IPS-18c (cell line): Measurements from ENCODE around the gene GRIA3.

Experiments
- H3K4me3 ChIP-seq: 2 replicates; pipeline ENCODE4 v1.7.0; 2013; ENCODE audit warnings: low read depth, mild to moderate bottlenecking, low read length, moderate library complexity; ENCODE audit not compliant: insufficient read depth
- H3K9me3 ChIP-seq: one replicate; pipeline ENCODE4 v1.6.1; 2013; ENCODE audit warnings: mild to moderate bottlenecking, low read length, moderate library complexity; ENCODE audit not compliant: control insufficient read depth, insufficient read depth

The GRIA3 gene

GRCh38 chrX:123185721-123186120 is 1.6 kb downstream of the GRIA3 start:
- Histone ChIP-seq H3K9me3 (no peaks in the 10 kb centered on the region), H3K4me3 (peak overlapping the region; percentile 57)

GRCh38 chrX:123186801-123187200 is 2.7 kb downstream of the GRIA3 start:
- H3K9me3 ChIP-seq = no peaks in the 10 kb centered on the region
- H3K4me3 ChIP-seq = no peak overlapping the region

DNA sequence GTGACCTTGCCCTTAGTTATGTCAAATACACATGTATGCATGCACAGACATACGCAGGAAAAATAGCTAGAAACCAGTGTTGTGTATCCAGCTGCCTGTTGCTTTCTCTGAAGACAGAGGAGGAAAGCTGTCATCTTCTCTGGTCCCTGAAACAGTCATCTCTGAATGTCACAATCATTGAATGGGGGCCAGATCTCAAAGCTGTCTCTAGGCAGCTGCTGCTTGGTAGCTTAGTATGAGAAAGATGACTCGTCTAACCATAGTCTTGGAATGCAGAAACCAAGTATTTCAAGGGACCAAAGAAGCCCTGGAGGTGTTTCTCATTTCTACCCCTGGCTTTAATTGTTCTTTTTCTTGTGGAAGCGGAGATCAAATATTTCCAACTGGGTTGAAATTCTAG is 4.0 kb downstream of the GRIA3 start:
- H3K4me3 ChIP-seq = no peak overlapping the region
- H3K9me3 ChIP-seq = no peaks in the 10 kb centered on the region

GRCh38 chrX:123189338-123189737 is 5.3 kb downstream of the GRIA3 start:
- no peaks in the 10 kb centered on the region for H3K9me3 ChIP-seq

DNA sequence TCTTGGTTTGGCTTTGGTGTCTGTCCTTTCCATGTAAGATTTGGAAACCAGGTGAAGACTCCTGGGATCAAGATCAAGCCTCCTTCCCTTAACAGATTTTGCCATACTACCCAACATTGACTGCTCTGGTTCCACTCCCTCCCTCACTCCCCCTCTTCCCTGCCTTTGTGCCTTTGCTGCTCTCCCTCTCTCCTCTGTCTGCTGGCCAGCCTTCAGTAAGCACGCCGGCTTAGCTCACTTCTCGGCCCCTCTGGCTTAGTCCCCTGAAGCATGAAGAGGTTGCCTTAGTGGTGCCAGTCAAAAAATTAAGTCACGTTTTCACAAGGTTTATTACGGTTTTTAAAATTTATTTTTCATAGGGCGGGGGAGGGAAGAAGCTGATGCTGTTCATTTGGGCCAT is 6.0 kb downstream of the GRIA3 start:
- H3K4me3 ChIP-seq = no peak overlapping the region
- no peaks in the 10 kb centered on the region for H3K9me3 ChIP-seq

More at GRCh38 chrX:123189338-123189737, 5.3 kb downstream of the GRIA3 start:
- H3K4me3 ChIP-seq = no peak overlapping the region

DNA sequence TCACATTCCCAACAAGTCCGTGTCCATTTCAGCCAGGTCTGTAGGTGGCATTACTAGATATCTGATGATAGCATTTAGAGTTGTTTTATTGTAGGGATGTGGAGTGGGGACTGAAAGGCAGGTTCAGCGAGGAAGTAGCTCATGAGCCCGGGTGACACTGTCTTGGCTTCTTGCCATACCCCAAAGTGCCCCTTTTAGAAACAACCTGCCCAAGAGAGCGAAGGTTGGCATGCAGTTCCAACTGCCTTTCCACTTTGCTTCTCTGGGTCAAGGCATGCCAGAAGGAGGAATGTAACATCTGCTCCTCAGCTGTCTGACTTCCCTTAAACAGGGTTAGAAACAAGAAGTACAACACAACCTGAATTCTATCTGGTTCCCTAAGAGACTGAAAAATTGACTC is 9.0 kb downstream of the GRIA3 start:
- H3K4me3 ChIP-seq = no peak overlapping the region
- H3K9me3 ChIP-seq = no peaks in the 10 kb centered on the region

DNA sequence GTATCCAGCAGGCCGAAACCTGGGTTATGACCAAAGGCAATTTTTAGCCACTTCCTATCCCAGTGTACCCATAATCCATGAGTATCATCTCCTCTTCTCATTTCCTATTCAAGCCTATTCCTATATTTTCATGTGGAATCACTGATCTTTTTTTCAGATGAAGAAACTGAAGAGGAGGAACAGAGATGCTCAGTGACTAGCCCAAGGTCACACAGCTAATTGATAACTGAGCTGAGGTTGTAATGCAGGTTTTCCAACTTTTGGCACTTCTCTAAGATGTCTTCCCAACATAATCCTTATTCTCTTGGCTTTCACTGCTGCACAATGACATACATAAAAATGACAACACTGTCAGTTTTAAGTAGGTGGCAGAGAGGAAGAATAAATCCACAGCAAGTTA is 15.3 kb downstream of the GRIA3 start:
- no peak overlapping the region for H3K4me3 ChIP-seq
- H3K9me3 ChIP-seq = no peaks in the 10 kb centered on the region

DNA sequence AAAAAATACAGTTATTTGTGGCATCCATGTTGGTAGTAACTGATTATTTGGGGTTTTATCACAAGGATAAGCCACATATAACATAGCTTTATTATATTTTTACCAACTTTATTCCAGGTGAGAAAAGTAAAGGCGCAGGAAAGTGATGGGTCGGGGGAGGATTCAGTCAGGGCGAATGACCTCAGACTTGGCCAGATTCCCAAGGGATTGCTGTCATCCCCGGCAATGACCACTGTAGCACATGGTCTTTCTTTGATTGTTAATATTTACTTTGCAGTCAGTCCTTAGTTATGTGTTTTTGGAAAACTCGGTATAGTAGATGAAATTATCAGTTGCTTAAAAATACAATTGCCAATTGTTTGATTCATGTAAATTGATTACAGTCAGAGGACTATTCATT is 17.6 kb downstream of the GRIA3 start:
- Histone ChIP-seq H3K9me3 (no peaks in the 10 kb centered on the region), H3K4me3 (no peak overlapping the region)

- Histone ChIP-seq H3K9me3 (no peaks in the 10 kb centered on the region), H3K4me3 (no peak overlapping the region)
These were observed 18.4 kb downstream of the GRIA3 start for GRCh38 chrX:123202523-123202922.

GRCh38 chrX:123203772-123204171 is 19.7 kb downstream of the GRIA3 start:
- H3K9me3 ChIP-seq = no peaks in the 10 kb centered on the region
- H3K4me3 ChIP-seq = no peak overlapping the region

- H3K4me3 ChIP-seq = no peak overlapping the region
- H3K9me3 ChIP-seq = no peaks in the 10 kb centered on the region
These were observed 22.1 kb downstream of the GRIA3 start for GRCh38 chrX:123206176-123206575.

- no peak overlapping the region for H3K4me3 ChIP-seq
- peaks cover 2% of the 10 kb centered on the region for H3K9me3 ChIP-seq
These were observed 26.2 kb downstream of the GRIA3 start for GRCh38 chrX:123210252-123210651.

- Histone ChIP-seq H3K9me3 (peaks cover 2% of the 10 kb centered on the region), H3K4me3 (no peak overlapping the region)
These were observed 31.5 kb downstream of the GRIA3 start for GRCh38 chrX:123215397-123216089.

DNA sequence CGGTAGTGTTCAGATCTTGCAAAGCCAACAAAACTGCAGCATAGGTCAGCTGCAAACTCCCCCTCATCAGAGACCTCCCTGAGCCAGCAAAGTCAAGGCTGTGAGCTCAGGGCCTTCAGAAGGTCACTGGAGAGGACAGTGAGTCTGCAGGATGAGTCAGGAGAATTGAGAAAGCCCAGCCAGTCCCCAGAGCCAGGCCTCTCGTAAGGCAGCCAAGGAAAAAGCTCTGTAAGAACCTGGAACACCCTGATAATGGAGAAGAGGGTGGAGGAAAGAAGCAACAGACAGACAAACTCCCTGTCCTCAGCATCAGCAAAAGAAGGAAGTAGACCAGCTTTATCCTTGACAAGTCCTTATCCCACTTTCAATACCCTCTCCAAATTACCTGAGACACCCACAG is 33.0 kb downstream of the GRIA3 start:
- H3K9me3 ChIP-seq = peaks cover 2% of the 10 kb centered on the region
- no peak overlapping the region for H3K4me3 ChIP-seq

DNA sequence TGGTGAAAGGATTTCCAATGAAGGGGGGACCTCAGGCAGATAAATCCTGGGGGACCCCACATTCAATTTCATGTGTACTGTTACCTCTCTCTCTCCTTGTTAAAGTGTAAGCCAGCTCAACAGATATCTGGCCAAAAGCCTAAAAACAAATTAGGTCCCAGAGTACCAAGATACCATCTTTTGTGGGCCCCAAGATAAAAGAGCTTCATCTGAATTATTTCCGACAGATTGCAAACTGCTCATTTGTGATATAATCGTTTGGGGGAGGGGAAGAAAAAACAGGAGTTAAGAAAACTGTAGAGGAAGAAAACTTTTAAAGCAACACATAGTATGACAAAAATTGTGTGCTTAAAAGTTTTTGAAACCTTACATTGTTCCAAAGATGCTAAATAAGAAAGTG is 33.6 kb downstream of the GRIA3 start:
- peaks cover 2% of the 10 kb centered on the region for H3K9me3 ChIP-seq
- H3K4me3 ChIP-seq = no peak overlapping the region

DNA sequence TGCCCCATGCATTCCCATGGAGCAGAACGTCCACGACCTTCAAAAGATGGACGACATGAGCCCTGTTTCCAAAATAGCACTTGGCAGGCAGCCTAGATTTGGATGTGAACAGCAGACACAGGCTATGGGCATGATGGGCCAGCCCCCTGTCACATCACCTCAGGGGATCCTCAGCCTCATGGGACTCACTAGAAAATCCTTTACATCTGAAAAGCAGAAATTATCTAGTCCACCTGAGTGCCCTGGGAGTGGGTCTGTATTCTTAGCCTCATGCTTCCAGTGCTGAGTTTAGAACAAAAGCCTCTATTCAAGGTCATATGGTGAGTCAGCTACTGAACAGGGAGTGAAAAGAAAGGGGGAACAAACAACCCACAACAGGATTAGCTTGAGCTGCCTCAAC is 35.8 kb downstream of the GRIA3 start:
- Histone ChIP-seq H3K4me3 (no peak overlapping the region), H3K9me3 (no peaks in the 10 kb centered on the region)

- no peaks in the 10 kb centered on the region for H3K9me3 ChIP-seq
- no peak overlapping the region for H3K4me3 ChIP-seq
These were observed 38.8 kb downstream of the GRIA3 start for GRCh38 chrX:123222920-123223319.

- Histone ChIP-seq H3K4me3 (no peak overlapping the region), H3K9me3 (no peaks in the 10 kb centered on the region)
These were observed 39.3 kb downstream of the GRIA3 start for GRCh38 chrX:123223409-123223808.

- Histone ChIP-seq H3K4me3 (no peak overlapping the region), H3K9me3 (no peaks in the 10 kb centered on the region)
These were observed 39.8 kb downstream of the GRIA3 start for GRCh38 chrX:123223859-123224258.
